Heart left ventricle (tissue), 16 donors: ENCODE results near the gene BUB1B. TPM values are rescaled to one million over a fixed set of nuclear protein-coding genes. Genes with fewer than 3 reads are reported as not detected.
A peak's percentile ranks its signal among the peaks of the same experiment; 100 is the strongest.

Experiments used
- ATAC-seq, 4 donors: fragments of 200-7000 bp; cut with Tn5 transposase; one replicate each; pipeline ENCODE4 v1.9.1; 2020 to 2022; ENCODE audit warnings: moderate library complexity in 4 of 4, mild to moderate bottlenecking in 3 of 4, moderate number of reproducible peaks in 1 of 4
- DNase-seq, 5 donors: peaks; one replicate each; pipeline ENCODE4 v3.0.0-alpha.2; 2020
- H3K27ac ChIP-seq, 12 donors: fragments of 200-600 bp; sonication (generic) in 4 of 12; one replicate each; pipeline versions ENCODE4 v1.5.0 to v1.8.0; 2016 to 2022; ENCODE audit warnings: mild to moderate bottlenecking in 2 of 12
- H3K27me3 ChIP-seq, 9 donors: fragments of 200-600 bp; sonication (generic) in 2 of 9; one replicate each; pipeline versions ENCODE4 v1.5.1 to v1.8.0; 2016 to 2022; ENCODE audit warnings: mild to moderate bottlenecking in 3 of 9
- H3K36me3 ChIP-seq, 9 donors: fragments of 200-600 bp; sonication (generic) in 2 of 9; one replicate each; pipeline versions ENCODE4 v1.5.0 to v1.8.0; 2018 to 2022; ENCODE audit warnings: mild to moderate bottlenecking in 2 of 9
- H3K4me1 ChIP-seq, 12 donors: fragments of 200-600 bp; sonication (generic) in 4 of 12; one replicate each; pipeline versions ENCODE4 v1.5.0 to v1.8.0; 2016 to 2022; ENCODE audit warnings: mild to moderate bottlenecking in 3 of 12
- H3K4me3 ChIP-seq, 12 donors: fragments of 200-600 bp; sonication (generic) in 4 of 12; one replicate each; pipeline versions ENCODE4 v1.5.0 to v1.8.0; 2017 to 2022; ENCODE audit warnings: mild to moderate bottlenecking in 9 of 12, moderate library complexity in 4 of 12
- H3K9me3 ChIP-seq, 12 donors: fragments of 200-600 bp; sonication (generic) in 4 of 12; one replicate each; pipeline versions ENCODE4 v1.5.0 to v1.8.0; 2016 to 2022; ENCODE audit warnings: mild to moderate bottlenecking in 1 of 12
- CTCF ChIP-seq, 12 donors: fragments of 200-600 bp; sonication (generic) in 4 of 12; IDR thresholded peaks; one replicate each; pipeline versions ENCODE4 v1.5.0 to v1.8.0; 2018 to 2022; ENCODE audit warnings: antibody characterized with exemption in 12 of 12, mild to moderate bottlenecking in 5 of 12
- POLR2A ChIP-seq, 2 donors: fragments of 450-650 bp; IDR thresholded peaks; one replicate each; pipeline ENCODE4 v1.6.1; 2017; ENCODE audit warnings: antibody characterized with exemption in 2 of 2, mild to moderate bottlenecking in 2 of 2, moderate library complexity in 2 of 2
- WGBS, 4 donors: extraction: QIAGEN DNeasy Blood & Tissue Kit in 2 of 4; methylation state at CpG; one replicate each; pipeline versions ENCODE4 v1.1.5 to v1.1.7; 2013 to 2018; 5-methylcytosine and 5-hydroxymethylcytosine counted together
- intact Hi-C, 10 donors: fragments of 100-400 bp; cut with DNase I; formaldehyde crosslinking; loops; one replicate each; pipeline versions ENCODE4 v1.11.1 to v1.14.2; 2022
- polyA plus RNA-seq, 2 donors: library from polyadenylated mRNA; stranded (reverse); fragments of 200-250 nt; gene quantifications; one replicate each; pipeline ENCODE4 v1.2.3, GENCODE V29; 2013
- total RNA-seq, 9 donors: library from RNA; depleted of rRNA in 2 of 9; stranded (reverse); fragments of >200 nt in 2 of 9; fragmentation: NEBNext Ultra II Directional in 3 of 9; extraction: Animal tissue kit (Norgen Biotek cat#: 25700) in 3 of 9; gene quantifications; one replicate each; pipeline versions ENCODE4 v1.1.0 to v1.2.4, GENCODE V29; 2016 to 2023
- donor health status: ischemic (EF 13 %, LVEDD 7.1; RV severe dilation, severe dysfunction).
- donor health status: healthy with polysubstance abuse.
- donor health status: DM: no; HTN: yes; CAD: no.
- donor health status: DM: no; HTN: no; CAD: no.
- donor health status: ischemic (EF 25% LVEDD 6.9; RV normal size, moderate dysfunction).
- donor health status: ischemic (EF 25% LVEDD 5.7; RV mildly dilated, moderate dysfunction).
- donor health status: healthy.
- donor health status: DM: yes; HTN: yes; CAD: no.
- donor health status: ischemic (EF 35%, LVEDD 5.7; RV mildly dilated, moderate dysfunction).
- donor health status: nonischemic (EF 11% LVEDD 7.7; RV severe dilation, severe dysfunction).
- donor health status: DM: yes; HTN: yes; CAD: no.
- donor health status: PGD.
- donor health status: ischemic (EF 29% LVEDD 5.4; RV normal size, mild dysfunction).
- donor health status: nonischemic (EF 23%, LVEDD 6.1; RV moderate dilation, normal function).

Gene BUB1B
- total and polyA plus RNA-seq, 11 donors: 0.11 to 6.4 (median 0.76) TPM; not detected in 1

GRCh38 chr15:40250771-40251483 lies 90.1 kb downstream of the BUB1B start:
- Histone ChIP-seq H3K9me3 (no peaks in the 10 kb centered on the region), H3K4me1 (peaks cover 0 to 36% (median 17%) of the 10 kb centered on the region in 12 donors), H3K27ac (peak overlapping the region in 1 of 12 donors; percentile 26), H3K27me3 (peaks cover 0 to 32% (median 3%) of the 10 kb centered on the region in 9 donors), H3K4me3 (no peak overlapping the region), H3K36me3 (no peaks in the 10 kb centered on the region)
- 83 to 91% (median 88%) methylated on average over 13 of the region's 13 CpGs for WGBS, 4 donors
- ATAC-seq (no peak), DNase-seq (peak in 1 of 5 donors; percentile 14)
- intact Hi-C loops: no loop called here
- TF ChIP-seq POLR2A (IDR thresholded peaks at IDR 0.05) (no peak), CTCF (IDR thresholded peaks at IDR 0.05) (no peak)

GRCh38 chr15:40251486-40252140 lies 90.7 kb downstream of the BUB1B start:
- Histone ChIP-seq H3K36me3 (no peaks in the 10 kb centered on the region), H3K9me3 (no peaks in the 10 kb centered on the region), H3K4me3 (peak overlapping the region in 2 of 12 donors; percentile 63 to 68), H3K27me3 (peaks cover 0 to 33% (median 3%) of the 10 kb centered on the region in 9 donors), H3K27ac (peak overlapping the region in 6 of 12 donors; percentile 24 to 64 (median 41)), H3K4me1 (peaks cover 0 to 36% (median 17%) of the 10 kb centered on the region in 12 donors)
- intact Hi-C loops: no loop called here
- 78 to 83% (median 80%) methylated on average over 10 of the region's 10 CpGs for WGBS, 4 donors
- TF ChIP-seq POLR2A (IDR thresholded peaks at IDR 0.05) (no peak), CTCF (IDR thresholded peaks at IDR 0.05) (no peak)
- peak; percentile 50 to 67 (median 60) for ATAC-seq
- DNase-seq: peak in 3 of 5 donors; percentile 35 to 62 (median 49)

GRCh38 chr15:40252141-40252437 lies 91.2 kb downstream of the BUB1B start:
- ATAC-seq (peak in 2 of 4 donors; percentile 9 to 11), DNase-seq (peak in 1 of 5 donors; percentile 67)
- WGBS, 4 donors: 44 to 64% (median 56%) methylated on average over 5 to 27 of the region's 27 CpGs
- intact Hi-C loops: no loop called here
- peaks cover 0 to 36% (median 17%) of the 10 kb centered on the region in 12 donors for H3K4me1 ChIP-seq
- TF ChIP-seq CTCF (IDR thresholded peaks at IDR 0.05): no peak
- TF ChIP-seq POLR2A (IDR thresholded peaks at IDR 0.05): no peak
- H3K9me3 ChIP-seq: no peaks in the 10 kb centered on the region
- H3K4me3 ChIP-seq: peak overlapping the region in 11 of 12 donors; percentile 45 to 71 (median 56)
- H3K36me3 ChIP-seq: no peaks in the 10 kb centered on the region
- H3K27ac ChIP-seq: peak overlapping the region in 3 of 12 donors; percentile 48 to 64 (median 57)
- peaks cover 0 to 33% (median 3%) of the 10 kb centered on the region in 9 donors for H3K27me3 ChIP-seq
